Stimulated activated CD4-positive, alpha-beta T cell treated with anti-CD3 and anti-CD28 coated beads, TNF-alpha, amount 100 ng/mL, for 48 hours (primary cell): ENCODE measurements around the gene UBE2G2.

Source experiments
- DNase-seq, 3 donors: peaks; one replicate each; pipeline ENCODE4 v3.0.0-alpha.2; 2020; ENCODE audit warnings: low read depth in 3 of 3

The UBE2G2 gene

DNA sequence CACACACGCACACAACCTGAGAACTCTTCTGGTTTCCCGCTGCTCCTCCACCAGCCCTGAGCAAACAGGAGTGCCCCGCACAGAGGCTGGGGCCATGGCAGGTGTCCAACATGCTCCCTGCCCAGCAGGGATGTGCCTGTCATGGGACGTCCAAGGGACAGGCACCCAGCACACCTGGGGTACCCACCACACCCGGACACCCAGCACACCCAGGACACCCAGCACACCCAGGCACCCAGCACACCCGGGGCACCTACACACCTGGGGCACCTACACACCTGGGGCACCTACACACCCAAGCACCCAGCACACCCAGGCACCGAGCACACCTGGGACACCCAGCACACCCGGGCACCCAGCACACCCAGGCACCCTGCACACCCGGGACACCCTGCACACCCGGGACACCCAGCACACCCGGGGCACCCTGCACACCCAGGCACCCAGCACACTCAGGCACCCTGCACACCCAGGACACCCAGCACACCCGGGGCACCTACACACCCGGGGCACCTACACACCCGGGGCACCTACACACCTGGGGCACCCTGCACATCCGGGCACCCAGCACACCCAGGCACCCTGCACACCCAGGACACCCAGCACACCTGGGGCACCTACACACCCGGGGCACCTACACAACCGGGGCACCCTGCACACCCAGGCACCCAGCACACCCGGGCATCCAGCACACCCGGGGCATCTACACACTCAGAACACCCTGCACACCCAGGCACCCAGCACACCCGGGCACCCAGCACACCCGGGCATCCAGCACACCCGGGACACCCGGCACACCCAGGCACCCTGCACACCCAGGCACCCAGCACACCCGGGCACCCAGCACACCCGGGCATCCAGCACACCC lies 37.9 kb downstream of the UBE2G2 start:
- DNase-seq: no peak

DNA sequence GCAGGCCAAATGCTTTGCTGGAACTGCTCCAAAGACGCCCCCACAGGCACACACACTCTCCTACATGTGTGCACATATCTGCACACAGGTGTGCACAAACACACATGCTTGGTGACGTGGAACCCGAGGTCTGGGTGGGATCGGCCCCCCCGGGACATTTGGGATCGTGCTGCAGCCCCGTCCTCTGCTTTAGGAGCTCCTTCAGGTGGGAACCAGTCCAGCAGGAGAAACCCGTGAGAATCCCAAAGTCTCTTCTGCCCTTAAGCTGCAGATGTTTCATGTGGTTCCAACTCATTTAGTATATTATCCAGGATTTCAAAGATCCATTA lies 38.6 kb downstream of the UBE2G2 start:
- no peak for DNase-seq

DNA sequence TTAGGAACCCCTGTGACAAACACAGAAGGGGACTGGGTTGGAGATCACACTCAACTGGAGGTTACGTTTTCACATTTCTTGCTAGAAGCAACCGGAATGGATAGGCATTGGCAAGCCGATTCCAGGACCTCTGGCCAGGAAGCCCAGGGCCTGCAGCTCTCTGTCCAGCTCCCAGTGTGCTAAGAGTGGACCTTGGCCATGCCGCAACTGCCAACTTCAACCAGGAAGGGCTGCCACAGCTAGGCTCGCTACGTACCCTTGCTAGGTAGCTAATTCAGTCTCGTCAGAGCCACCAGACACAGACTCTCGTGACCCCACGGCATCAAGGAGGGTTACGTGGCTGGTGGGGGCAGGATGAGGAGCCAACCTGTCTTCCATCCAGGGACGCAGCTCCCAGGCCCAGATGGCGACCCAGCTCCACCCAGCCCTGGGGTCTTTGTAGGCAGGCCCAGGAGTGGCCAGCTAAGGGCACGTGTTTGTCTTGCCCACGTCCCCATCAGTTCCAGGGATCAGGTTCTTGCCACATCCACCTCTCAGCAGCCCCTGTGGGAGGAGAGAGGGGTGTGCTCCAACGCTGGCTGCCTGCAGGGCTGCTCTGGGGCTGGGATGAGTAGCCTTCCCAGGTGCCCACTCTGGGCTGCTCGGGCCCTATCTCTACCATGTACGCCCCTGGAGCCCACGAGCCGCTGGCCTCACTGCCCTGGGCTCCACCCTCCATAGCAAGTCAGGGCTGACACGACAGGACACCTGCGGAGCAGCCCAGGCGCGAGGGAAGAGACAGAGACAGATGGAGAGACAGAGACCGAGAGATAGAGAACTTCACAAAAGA lies 39.2 kb downstream of the UBE2G2 start:
- no peak for DNase-seq

DNA sequence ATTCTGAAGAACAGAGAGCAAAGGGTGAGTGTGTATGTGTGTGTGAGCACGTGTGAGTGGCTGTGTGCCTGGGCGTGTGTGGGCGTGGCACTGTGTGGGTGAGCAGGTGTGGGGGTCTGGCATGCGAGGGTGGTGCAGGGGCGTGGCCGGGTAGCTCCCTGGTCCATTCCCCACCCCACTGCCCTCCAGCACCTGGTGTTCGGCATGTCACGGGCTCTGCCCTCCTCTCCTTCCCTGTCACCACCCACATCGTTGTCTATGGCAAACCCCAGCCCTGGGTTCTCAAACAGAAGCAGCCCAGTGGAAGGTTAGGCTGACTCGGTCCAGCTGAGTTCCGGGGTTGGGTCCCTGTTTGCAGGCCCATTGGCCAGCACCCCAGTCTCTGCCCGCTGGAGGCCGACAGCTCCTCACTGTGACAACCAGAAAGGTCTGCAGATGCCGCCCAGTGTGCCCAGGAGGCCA lies 39.8 kb downstream of the UBE2G2 start:
- DNase-seq: no peak

DNA sequence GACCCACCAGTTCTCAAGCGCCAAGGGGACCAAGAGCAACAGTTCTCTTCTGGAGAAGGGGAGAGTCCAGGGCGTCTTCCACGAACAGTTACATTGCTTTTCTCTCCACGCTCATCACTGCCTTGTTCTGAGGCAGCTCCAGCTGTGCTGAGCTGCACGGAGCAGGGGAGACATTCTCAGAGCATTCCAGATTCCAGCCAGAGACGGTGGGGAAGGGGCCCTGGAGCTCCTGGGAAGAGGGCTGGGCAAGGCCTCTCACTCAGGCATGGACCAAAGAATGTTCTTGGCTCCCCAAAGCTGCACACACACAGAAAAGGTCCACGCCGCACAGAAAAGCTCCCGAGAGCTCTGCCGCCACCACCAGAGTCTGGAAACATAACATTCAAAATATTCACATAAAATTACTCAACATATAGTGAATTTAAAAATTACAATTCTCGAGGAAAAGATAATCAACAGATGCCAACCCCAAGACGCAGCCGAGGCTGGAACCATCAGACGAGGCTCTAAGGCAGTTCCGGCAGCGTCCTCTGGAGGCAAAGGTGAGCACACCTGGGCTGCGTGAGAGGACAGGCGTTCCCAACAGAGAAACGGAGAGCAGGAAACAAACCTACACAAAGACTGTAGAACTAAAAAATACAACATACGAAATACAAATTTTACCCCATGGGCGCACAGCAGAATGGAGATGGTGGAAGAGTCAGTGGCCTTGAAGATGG lies 40.5 kb downstream of the UBE2G2 start:
- no peak for DNase-seq

DNA sequence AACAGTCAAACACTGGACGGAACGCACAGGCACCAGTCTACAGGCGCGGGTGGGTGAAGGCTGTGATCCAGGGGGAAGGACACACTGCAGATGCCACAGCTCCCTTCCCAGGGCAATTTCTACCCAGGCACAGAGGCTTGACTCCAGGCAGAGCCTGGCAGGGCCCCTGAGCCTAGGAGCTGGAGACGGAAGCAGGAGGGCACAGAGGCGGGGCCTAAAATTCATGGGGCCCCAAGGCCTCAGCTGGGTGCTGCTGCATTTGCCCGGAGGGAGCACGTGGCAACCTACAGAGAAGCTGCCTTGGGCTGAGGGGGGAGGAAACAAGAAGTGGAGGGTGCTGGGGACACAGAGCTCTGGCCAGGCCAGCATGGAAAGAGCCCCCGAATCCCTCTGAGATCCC lies 41.2 kb downstream of the UBE2G2 start:
- no peak for DNase-seq

DNA sequence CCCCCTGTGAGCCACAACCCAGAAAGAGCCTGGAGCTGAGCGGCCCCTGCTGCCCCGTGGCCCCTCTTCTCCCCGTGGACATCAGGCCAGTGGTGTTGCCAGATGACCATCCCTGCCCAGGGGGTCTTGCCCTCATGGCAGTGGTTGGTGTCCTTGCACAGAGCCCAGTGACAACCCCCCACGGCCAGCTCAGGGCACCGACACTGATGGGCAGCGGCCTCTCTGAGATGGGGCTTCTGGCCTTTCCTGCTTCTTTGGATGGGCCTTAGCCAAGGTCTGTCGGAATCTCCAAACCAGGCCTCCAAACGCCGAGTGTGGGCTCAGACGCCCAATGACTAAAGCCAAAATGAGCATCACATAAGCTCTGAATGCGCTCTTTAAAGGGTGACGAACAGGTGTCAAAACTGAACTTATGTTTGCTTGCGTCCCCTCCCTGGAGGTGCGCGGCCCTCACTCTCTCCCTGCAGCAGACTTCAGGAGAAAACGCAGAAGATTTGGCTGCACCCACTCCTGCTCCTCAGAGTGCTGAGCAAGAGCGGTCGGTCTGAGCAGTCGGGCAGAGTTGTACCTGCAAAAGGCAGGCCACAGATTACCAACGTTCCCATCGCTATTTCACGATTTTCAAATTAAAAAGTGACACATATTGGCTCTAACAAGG lies 41.9 kb downstream of the UBE2G2 start:
- DNase-seq: no peak

DNA sequence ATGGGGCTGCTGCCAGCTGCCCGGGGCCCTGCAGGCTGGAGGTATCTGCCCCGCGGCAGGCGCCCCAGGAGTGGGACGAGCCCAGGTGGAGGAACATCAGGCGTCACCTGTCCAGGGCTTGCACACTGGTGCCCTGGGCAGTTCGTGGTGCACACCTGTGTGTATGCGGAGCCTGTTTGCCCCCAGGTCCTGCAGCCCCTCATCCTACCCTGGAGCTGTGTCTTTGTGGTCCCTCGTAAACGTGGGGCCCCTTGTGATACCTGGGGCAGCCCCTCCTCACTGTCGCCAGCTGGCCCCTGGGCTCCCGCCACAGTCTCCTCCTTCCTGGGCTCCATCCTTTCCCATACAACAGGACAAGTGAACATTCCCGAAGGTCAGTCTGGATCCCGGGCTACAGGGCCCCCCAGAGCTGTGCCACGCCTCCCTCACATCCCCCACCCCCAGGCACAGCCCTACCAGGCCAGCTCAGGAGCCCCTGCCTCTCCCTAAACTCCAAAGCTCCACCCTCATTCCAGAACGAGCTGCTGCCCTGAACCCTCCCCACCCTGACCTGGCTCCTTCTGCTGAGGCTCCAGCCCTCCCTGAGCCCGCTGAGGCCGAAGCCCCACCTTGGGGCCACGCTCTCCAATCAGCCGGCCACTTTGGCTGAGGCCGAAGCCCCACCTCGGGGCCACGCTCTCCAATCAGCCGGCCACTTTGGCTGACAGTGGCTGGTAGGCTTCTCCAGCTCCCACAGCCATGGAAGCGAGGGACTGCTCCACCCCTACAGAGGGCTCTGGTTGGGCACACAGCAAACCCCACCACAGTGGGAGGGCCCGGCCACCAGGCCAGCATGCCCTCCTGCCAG lies 42.6 kb downstream of the UBE2G2 start:
- DNase-seq: no peak

DNA sequence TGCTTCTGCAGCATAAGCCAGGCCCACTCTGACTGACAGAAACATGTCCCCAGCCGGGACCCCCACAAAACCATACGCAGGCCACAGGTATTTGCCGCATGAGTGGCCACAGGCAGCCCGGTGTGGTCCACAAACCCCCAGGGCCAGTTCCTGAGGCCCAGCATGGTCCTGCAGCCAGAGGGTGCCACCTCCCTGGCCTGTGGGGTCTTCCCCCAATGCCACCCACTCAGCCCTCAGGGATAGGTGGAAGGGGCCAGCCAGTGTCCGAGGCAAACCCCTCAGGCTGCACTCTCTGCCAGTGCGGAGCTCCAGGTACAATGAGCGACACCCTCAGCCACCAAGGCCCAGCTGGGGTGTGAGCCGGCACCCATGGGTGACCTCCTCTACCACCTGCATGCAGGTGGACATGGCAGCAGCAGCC lies 43.5 kb downstream of the UBE2G2 start:
- no peak for DNase-seq

DNA sequence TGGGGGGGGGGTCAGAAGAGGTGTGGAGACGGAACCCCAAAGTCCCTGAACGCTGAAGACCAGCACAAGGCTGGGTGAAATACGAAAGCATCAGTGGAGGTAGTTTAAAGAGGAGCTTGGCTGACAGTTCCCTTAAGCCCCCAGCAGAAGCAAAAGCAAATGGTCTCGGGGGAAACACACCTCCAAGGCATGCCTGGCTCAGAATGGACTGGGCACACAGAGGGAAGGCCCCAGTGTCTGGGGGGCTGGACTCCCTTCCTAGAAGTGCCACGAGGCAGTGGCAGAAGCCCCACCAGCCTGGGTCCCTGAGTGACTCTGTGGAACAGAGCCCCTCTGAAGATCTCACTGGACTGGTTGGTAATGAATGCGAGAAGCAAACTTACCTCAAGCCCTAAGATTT lies 43.9 kb downstream of the UBE2G2 start:
- DNase-seq: no peak

DNA sequence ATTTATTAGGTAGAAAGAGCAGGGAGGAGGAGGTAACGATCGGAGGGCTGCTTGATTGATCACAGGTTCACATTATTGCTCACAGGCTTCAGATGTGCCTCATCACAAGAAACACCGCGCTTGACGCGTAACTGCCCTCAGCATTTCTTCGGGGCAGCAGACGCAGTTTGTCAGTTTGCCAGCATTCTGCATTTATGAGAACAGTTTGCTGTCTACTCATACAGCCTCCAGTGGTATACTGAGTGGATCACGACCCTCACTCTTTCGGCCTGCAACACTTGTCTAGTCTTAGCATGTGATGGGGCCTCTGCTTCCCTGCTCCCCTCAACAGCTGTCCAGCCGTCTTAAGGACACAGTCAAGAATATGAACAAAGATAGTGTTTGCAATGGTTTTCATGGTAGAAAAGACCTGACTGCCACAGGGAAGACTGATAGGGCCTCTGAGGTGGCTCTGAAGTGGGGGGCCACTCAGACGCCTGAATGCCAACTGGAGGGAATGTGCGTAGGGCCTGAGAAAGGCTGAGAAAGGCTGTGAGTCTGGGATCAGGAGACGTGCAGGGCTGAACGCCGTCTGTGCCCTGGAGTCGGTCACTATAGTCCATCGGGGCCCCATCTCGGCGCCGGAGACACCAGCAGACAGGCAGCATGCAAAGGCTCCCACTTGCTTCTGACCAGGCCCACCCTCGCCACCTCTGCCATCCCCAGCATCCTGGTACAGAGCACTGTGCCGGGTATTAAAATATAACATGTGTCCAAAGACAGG lies 45.0 kb downstream of the UBE2G2 start:
- DNase-seq: no peak

DNA sequence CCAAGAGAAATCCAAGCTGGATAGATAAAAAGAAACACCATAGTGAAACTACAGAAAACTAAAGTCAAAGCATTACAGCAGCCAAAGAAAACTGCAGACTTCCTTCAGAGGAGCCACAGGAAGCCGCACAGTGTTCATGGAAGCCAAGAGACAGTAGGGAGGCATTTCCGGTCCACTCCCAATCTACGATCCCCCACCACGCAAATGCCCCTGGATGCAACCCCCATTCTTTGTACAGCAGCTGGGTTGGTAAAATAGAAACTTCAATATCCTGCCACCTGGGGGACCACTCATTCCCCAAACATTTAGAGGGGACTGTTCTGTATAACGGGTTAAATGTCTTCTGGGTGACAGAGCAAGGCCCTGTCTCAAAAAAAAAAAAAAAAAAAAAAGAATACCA lies 46.4 kb downstream of the UBE2G2 start:
- no peak for DNase-seq

DNA sequence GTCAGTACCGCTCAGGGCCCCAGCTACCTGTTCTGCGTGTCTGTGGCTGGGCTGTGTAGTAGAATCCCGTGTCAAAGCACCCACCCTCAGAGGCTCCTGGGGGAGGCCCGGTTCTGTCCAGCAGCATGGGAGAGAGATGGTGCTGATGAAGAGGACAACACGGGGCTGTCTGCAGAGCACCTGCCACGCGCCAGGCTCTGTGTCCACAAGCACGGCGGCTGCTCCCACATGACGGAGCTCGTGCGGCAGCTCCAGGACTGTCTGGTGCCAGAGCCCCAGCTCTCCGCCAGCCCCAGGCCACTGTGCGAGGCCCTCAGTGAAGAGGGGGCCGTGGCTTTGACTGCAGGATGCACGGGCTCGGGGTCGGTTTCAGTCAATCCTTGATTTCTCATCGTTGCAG lies 48.3 kb downstream of the UBE2G2 start:
- DNase-seq: no peak

DNA sequence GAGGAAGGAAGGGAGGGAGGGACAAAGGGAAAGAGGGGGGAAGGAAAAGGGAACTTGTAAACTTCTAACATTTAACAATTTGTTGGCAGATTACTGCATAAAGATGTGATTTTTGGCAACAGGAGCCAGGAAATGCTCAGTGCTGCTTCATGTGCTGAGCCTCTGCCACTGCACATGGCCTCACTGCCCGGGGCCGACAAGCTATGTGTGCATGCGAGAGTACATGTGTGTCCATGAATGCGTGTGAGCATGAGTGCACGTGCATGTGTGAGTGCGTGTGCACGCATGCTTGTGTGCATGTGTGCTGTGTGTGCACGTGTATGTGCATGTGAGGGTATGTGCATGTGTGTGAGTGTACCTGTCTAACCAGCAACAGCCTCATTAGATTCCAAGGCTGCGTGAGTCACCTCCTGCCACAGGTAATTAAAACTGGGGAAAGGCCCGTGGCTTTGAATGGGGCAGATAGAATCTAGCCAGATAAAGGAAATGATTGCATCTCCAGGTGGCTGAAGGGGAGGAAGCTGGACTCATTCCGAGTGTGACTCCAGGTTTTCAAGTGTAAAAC lies 48.9 kb downstream of the UBE2G2 start:
- DNase-seq: no peak

DNA sequence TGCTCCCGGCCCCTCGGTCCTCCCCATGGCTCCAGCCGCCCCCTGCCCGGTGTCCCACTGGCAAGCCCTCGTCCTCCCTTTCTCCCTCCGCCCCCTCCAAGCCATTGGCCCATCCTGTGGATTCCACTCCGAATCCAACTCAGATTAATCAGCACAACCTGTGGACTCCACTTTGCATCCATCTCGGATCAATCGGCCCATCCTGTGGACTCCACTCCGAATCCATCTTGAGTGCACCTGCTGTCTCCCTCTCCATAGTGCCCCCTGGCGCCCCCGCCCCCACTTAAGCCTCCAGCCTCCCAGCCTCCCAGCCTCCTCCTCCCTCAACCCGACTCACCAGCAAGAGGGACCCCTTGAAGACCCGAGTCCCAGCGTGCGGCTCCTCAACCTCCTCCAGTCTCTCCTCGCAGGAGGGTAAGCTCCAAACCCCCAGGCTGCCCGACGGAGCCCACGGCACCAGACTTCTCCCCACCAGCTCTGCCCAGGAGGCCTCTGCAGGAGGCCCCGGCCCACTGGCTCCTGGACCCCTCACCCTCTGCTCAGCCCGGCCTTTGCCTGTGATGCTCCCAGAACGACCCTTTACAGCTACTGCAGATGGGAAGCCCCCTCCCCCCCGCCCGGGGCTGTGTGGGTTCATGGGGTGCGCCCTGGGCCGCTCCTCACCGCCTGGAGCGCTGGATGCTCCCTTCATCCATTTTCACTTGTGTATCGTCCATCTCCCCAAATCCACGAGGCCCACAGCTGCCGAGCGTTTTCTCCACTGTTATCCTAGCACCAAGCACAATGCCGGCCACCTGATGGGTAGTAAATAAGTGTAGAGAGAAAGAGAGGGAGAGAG lies 49.6 kb downstream of the UBE2G2 start:
- DNase-seq: no peak

DNA sequence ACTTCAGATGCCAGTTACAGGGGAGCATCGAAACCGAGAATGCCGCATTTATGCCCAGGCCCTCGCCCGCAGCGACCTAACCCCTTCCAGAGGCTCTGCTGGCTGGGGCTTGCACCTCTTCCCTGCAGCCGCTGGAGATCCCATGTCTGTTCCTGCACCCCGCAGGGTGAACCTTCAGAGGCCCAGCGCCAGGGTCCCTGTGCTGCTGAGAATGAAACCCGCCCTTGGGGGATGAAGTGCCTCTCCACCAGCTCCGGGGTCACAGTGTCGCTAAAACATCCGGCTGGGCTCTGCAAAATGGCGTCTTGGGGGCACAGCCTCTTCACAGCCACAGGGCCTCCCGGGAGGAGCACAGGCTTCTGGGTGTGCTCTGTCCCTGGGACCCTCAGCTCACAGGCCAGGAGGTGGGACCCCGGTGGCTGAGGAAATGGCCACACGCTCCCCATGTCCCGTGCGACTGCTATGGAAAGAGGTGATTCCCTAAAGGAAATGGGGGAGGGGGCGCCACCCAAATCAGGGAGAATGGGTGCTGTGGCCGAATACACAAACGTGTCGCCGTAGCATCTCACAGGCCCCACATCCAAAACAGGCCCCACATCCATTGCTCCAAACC lies 50.3 kb downstream of the UBE2G2 start:
- no peak for DNase-seq

DNA sequence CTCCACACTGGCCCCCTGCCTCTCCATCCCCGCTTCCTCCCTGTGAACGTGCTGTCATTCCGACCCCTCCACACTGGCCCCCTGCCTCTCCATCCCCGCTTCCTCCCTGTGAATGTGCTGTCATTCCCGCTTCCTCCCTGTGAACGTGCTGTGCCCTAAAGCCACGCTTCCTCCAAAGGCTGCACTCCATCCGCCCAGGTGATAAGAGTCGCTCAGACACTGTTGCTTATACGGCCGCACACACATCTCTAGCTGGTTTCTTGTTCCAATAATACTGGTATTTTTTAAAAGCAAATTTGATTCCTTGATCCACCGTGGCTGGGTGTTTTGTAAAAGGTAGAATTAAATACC lies 51.0 kb downstream of the UBE2G2 start:
- no peak for DNase-seq
